Stimulated activated CD8-positive, alpha-beta memory T cell treated with anti-CD3 and anti-CD28 coated beads, Interleukin-12 subunit alpha, Interleukin-12 subunit beta, amount 100 ng/mL, for 4 hours (primary cell): ENCODE data around the gene TBCA.
"Not testable (repeated sequence)": the region's sequence is repeated elsewhere in the genome, so short reads cannot be mapped to it uniquely, and the experiment has no call there.

Experiments
- DNase-seq: peaks from one replicate; pipeline ENCODE4 v3.0.0-alpha.2; 2020; ENCODE audit warnings: low read depth

TBCA gene

DNA sequence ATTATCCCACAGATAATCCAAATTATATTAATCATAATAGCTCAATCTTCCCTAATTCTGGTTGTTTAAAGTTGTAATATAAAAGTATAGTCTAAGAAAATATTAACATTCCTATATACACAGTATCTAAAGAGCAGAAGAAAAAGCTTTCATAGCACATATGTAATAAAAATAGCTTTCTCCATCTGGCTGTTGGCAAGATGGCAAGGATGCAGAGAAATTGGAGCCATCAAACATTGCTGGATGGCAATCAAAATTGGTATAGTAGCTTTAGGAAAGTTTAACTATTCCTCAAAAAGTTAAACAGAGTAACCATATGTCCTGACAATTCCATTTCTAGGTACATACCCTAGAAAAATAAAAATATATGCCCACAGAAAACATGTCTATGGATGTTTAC, 66.8 kb downstream of the TBCA start:
- no peak for DNase-seq

DNA sequence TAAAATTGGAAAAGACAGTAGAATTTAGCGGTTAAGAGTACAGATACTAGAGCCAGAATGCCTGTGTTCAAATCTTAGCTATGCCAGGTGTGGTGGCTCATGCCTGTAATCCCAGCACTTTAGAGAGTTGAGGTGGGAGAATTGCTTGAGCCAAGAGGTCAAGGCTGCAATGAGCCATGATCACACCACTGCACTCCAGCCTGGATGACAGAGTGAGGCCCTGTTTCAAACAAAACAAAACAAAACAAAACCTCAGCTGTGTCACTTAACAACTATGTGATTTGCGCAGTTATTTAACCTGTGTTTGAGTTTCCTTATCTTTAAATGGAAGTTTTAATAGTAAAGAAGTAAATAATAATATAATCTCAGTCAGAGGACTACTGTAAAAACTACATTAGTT, 68.3 kb downstream of the TBCA start:
- no peak for DNase-seq

DNA sequence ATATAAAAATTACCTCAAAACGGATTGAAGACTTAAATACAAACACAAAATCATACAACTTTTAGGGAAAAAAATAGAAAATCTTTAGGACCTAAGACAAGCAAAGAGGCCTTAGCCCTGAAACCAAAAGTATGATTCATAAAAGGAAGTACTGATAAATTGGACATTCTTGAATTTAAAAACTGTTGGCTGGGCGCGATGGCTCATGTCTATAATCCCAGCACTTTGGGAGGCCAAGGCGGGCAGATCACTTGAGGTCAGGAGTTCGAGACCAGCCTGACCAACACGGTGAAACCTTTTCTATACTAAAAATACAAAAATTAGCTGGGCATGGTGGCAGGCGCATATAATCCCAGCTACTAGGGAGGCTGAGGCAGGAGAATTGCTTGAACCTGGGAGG, 76.6 kb downstream of the TBCA start:
- not testable (repeated sequence) for DNase-seq

DNA sequence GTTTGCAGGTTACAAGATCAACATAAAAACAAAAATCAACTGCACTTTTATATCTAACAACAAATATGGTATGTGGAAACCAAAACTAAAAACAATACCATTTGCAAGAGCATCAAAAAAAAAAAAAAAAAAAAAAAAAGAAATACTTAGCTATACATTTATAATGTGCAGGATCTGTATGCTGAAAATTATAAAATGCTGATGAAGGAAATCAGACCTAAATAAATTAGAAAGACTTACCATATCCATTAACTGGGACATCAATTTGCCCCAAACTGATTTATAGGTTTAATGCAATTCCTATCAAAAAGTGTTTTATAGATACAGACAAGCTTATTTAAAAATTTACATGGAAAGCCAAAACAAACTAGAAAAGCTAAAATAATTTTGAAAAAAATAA, 77.2 kb downstream of the TBCA start:
- DNase-seq = no peak

DNA sequence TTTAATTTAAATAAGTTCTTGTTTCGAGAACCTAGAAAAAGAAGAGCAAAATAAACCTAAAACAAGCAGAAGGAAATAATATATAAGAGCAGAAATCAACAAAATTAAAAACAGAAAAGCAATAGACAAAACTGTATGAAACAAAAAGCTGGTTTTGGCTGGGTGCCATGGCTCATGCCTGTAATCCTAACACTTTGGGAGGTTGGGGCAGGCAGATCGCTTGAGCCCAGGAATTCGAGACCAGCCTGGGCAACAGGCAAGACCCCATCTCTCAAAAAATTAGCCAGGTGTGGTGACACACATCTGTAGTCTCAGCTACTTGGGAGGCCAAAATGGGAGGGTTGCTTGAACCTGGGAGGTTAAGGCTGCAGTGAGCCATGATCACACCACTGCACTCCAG, 78.4 kb downstream of the TBCA start:
- no peak for DNase-seq

DNA sequence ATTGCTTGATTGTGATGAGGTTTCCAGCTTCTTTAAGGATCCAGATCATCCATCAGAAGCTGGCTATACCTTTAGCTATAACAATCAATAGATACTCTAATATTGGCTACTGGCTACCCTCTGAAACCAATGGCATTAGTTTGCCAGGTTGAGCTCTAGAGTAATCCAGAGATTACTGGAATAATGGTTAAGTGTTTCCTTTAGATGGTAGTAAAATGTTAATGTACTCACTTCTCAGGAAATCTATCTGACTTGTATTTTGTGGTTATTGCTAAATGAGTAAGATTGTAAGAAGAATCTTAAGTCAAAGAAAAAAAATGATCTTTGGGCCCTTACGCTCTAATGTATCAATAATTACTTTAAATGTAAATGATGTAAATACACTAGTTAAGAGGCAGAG, 80.0 kb downstream of the TBCA start:
- DNase-seq = no peak

DNA sequence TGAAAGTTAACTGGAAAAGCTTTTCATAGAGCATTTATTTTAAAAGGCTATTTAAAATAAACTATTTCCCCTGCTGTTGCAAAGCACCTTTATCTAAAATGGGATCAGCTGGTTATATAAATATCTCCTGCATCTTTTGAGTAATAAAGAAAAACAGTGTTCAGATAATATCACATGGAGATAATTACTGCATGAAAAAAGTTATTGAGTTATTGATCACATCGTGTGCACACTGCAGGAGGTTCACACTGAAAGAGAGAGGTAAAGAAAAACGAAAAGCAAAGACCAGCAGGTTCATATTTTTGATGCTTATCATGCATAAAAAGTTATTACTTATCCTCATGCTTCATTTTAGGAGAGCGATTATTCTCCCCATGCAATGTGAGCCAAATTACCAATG, 82.2 kb downstream of the TBCA start:
- DNase-seq = no peak

DNA sequence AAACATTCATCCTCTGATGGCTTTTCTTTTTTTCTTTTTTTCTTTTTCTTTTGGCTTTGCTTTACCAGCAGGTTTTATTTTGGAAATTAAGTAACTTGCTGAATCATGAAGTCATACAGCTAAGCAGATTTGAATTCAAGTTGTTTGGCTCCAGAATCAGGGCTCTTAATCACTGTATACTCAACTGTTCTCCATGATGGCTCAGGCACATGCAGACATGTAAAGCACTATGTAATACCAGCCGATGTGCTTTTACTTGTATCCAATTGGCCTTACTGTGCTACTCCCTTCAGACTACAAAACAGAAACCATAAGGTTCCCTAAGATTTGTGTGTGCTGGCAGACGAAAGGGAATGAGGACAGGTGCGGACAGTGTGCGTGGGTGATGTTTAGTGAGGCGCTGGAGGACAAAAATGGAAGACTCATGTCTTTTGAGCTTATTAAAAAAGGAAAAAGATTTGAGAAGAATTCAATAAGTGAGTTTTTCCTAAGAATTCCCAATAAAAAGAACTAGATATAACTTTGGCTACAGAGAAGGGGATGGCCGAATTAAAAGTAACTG, 92.9 kb downstream of the TBCA start:
- no peak for DNase-seq

DNA sequence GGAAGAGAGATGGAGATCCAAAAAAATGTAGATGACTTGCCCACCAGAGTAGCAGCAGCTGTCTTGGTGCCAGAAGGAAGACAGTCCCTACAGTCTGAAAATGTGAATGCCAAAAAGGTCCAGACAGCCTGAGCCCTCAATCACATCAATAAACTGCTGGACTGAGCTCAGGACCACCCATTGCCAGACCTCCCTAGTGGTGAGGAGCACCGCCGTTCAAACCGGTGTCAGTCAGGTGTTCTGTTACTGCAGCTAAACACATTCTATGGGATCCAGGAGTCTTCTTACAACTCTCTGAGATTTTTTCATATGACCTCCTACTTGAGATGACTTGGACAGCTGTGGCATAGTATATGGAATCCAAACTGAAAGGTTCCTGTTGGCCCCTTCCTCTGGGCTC, 105.6 kb downstream of the TBCA start:
- DNase-seq = no peak

DNA sequence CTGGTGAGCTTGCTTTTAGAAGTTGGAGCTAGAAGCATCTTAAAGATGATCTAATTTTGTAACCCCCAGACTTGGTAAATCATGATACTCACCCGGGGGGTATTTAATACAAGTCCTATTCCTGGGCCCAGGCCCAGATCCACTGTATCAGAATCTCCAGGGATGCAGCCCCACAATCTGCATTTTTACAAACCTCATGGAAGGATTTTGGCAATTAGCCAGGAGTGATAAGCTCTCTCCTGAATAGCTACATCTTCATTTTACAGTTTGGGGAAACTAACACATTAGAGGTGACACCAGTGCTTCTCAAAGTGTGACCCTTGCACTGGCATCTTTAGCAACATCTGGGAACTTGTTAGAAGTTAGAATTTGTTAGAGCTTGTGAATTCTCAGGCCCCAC, 106.5 kb downstream of the TBCA start:
- no peak for DNase-seq

DNA sequence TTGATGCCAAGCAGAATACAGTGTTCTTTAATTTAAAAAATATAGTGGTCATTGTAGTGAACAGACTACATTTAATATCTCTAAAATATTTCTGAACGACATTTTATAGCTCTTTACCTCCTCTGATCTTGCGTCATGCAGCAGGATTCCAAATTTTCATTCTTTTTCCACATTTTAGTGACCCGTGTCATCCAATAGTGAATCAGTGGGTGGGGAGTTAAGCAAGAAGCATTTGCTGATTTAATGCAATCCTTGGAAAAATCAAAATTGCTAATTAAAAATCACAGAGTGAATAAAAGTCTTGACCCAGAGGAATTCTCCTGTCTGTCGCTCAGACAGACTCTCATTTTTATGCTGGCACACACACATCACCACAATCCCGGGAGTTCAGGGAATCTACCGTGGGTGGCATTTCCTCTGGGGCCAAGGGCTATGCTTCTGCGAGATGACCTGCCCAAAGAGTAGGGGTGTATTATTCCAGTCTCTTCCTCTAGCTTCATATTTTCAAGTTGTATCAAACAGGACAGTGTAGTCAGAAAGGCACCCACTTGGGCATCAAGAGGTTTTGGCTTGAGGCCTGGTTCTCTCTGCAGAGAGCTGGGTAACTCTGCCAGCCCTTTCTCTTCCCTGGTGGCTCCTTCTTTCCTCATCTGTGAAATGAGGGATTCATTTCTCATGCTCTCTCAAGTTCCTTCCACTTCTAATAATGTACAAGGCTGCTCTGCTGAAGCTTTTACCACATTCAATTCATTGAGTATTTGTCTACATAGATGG, 112.9 kb downstream of the TBCA start:
- DNase-seq = no peak

DNA sequence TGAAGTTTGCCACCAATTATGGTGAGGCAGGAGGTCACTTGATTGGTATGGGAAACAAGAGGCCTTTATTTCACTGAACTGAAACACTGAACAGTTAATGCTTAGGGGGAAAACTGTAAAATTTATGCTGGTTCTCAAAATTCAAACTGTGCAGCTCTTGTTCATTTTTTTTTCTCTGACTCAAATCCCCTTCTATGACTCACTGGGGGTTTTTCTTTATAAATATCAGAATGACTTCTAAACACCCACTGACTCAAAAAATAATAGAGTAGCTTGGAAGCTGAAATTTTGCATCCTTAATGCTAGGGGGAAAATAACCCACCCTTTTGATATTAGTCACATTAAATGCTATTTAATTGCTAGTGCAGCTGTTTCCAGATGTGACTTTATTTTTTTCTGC, 113.5 kb downstream of the TBCA start:
- no peak for DNase-seq

DNA sequence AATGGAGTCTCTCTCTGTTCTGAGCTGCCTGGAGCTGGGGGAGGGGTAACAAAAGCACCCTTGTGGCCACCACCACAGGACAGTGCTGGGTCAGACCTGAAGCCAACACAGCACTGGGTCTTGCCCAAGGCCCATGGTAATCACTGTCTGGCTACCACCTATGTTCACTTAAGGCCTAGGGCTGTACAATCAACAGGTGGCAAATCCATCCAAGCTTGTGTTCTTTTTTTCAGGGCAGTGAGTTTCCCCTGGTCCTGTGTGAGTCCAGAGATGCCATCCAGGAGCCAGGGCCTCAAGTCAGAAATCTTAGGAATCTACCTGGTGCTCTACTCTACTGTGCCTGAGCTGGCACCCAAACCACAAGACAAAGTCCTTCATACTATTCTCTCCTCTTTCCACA, 117.5 kb downstream of the TBCA start:
- DNase-seq = no peak

DNA sequence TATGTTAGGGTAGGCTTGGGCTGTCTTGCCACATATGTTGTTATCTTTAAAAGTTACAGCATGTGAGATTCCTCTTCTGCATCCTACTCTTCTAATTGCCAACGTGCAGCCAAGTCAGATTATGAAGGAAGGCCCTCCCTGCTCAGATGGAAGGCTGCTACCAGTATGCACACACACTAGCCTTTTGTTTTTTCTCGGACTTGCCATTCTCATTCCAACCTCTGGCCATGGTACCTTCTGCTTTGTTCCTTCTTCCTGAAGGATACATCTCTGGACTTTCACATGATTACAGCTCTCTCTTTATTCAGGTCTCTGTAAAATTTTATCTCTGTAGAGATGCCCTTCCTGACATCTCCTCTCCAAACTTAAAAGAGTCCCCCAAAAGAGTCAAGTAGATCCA, 124.8 kb downstream of the TBCA start:
- DNase-seq = no peak

DNA sequence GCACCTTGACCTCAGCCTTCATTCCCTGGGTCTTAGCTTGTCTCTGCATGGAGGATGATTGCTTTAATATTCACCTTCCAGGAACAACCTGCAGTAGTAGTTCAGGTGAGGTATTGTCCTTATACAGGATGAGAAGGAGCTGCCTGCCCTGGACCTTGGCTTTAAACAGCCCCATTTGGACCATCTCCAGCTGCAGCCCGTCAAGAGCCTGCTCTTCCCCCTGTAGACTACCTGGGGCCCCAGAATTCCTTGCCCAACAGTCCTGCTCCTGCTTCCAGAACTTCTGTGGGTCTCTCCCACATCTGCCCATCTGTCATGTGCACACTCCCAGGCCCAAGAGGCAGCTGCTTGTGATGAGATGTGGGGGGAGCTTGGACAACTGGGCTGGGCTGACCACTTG, 125.5 kb downstream of the TBCA start:
- no peak for DNase-seq

DNA sequence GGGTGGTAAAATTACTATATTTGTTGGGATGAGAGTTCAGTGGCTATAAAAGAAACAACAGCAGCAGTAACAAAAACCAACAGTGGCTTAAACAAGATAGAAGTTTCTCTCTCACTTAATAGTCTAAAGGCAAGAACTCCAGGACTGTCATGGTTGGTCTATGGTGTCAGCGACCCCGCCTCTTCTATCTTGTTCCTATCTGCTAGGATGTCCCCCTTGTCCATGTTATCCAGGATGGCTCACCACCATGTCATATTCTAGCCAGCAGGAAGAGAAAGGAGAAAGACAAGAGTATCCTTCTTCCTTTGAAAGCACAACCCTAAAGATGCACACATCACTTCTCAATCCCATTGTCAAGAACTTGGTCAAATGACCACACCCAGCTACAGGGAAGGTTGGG, 126.4 kb downstream of the TBCA start:
- no peak for DNase-seq

DNA sequence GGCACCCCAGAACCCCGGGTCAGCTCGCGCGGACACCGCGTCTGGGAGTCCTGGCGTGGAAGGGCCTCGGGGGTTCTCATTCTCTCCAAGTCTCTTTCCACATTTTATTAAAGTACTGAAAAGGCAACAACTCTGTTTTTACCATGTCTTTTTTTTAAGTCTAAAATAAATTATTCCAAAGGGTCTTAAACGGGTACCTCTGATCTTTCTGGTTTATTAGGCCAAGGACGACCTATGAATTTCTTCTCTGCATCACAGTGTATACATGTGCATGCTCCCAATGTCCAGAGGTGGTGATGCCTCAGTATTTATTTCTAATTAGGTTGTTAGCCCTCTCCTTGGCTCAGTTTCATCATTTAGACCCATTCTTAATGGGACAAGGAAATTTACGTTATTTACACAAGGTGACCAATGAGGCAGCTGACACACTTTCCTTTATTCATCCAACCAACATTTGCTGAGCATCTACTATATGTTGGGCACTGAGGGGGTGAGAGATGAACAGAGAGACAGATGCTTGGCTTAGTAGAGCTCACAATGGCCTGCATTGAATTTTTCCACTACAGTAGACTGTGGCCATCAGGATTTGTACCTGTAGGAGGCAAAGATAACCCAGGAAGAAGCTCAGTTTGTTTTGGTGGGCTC, 130.0 kb downstream of the TBCA start:
- DNase-seq = no peak

DNA sequence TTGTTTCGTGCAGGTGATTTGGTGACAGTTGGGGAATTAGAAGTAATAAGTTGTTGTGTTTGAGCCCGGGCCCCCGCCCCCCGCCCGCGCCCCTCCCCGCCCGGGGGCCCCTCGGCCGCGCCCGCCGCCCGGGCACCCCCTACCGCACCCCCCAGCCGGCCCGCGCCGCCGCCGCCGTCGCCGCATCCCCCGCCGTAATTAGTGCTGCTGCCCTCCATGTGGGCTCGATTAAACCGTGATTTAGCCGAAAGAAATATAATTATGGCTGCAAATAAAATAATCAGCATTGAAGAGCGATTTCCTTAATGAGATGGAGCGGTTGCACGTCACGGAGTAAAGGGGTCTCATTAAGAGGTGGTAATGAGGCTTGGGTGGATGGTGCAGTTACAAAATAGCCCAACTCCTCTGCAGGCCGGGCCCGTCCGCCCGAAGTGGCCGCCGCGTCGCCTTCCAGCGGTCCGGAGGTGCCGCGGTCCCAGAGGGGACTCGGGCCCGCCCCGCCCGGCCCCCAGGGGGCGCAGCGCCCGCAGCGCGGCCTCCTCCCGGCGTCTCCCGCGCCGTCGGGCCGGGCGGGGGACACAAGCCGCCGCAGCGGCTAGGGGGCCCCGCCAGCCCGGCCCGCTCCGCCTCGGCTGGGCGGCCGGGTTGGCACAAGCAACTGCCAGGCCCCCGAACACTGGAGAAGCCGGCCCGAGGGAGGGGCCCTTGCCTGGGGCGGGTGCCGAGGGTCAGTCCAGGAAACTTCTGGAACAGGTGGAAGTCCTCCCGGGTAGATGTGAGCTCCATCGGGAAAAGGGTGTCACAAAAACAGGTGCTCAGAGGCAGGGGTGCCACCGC, 130.8 kb downstream of the TBCA start:
- DNase-seq = no peak

DNA sequence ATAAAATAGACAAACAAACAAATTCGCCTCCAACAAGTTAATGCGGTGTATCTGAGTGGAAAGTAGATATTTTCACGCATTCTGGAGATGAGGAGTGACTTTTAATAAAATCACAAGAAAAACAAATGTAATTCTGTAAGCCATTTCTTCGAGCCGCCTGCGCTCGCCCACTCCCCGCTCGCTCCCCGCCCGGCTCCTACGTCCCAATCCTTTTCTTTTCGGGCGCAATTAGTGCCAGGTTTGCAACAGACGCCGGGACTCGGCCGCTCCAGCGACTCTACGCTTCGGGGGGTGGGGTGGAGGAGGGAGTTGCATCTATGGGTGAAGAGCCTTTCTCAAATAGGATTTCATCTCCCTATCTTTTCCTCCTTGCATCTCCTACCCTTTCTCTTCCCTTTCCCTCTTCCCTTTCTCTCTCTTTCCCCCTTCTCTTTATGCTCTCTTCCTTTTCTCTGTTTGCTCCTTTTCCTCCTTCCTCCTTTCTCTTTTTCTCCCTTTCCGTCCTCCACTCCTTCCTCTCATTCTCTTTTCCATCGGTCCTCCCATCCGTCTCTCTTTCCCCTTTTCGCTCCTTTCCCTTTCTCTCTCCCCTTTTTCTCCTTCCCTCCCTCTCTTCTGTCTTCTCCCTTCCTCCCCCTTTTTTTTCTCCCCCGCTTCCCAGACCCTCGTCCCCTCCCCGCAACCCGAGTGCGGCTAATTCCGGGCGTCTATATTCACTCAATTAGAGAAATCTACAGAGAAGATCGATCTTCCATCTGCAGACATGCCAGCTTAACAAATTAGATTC, 131.6 kb downstream of the TBCA start:
- DNase-seq = no peak

DNA sequence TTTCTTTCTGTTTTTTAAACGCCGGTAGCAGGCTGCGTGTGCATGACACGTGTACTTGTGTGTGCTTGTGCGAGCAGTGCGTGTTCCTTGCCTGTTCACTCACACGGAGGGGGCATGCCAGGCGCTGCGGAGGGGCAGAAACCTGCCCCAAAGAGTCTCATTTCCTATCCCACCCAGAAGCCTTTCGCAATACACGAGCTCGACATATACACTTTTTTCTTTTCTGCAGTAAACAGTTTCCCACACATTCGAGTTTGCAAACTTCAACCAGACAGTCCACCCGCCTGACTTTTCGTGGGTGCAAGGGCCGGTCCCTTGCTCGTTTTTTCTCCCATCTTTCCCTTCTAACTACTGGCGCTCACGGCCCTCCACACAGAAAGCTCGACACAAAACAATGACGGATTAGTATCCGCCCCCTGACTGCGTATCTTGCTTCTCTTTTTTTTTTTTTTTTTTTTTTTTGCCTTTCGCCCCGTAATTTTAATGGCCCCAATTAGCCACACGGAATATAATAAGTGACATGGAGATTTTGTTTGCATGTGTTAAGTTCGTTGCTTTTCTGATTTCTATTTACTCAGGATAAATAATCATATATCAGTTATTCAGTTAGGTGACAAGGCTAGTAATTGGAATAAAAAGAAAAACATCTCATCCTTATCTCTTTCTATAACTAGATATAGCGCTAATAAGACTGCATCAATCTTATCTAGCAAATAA, 132.3 kb downstream of the TBCA start:
- no peak for DNase-seq
